ENCODE results near the gene SMAGP. TPM values are rescaled to one million over a fixed set of nuclear protein-coding genes. Genes with fewer than 3 reads are reported as not detected.
"Not testable (repeated sequence)": the region's sequence is repeated elsewhere in the genome, so short reads cannot be mapped to it uniquely, and the experiment has no call there.

SMAGP gene
- total RNA-seq, 1 donor, result 3.0 TPM

DNA sequence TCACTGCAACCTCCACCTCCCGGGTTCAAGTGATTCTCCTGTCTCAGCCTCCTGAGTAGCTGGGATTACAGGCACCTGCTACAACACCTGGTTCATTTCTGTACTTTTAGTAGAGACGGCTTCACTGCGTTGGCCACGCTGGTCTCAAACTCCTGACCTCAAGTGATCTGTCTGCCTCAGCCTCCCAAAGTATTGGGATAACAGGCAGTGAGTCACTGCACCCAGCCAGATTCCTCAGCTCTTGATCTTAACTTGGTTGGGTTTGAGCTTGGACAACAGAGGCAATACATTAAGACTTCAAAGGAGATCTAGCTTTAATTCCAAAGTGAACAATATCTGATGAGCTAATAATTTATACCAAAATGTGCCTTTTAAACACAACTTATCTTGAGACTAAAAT, 25.9 kb downstream of the SMAGP start:
- Histone ChIP-seq H3K4me1 (ENCODE audit: insufficient read depth, low read length) (peaks cover 91% of the 10 kb centered on the region), H3K27me3 (ENCODE audit: insufficient read depth, low read length) (no peaks in the 10 kb centered on the region), H3K4me3 (ENCODE audit: low read length) (no peak overlapping the region), H3K9me3 (ENCODE audit: low read depth, low read length) (no peaks in the 10 kb centered on the region)

DNA sequence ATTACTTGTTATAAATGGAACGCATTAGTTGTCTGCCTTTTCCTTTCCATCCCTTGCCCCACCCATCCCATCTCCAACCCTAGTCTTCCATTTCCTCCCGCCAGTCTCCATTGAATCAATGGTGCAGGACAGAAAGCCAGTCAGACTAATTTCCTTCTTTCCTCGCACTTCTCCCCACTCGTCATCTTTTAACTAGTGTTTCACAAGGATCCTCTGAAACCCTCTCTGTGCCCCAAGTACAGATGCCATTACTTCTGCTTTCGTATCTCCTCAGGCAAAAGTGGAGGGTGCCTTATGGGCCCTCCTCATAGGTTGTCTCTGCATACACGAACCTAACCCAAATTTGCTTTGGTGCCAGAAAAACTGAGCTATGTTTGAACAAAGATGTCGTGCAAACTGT, 27.3 kb downstream of the SMAGP start:
- Histone ChIP-seq H3K9me3 (ENCODE audit: low read depth, low read length) (no peaks in the 10 kb centered on the region), H3K4me1 (ENCODE audit: insufficient read depth, low read length) (peaks cover 88% of the 10 kb centered on the region), H3K27me3 (ENCODE audit: insufficient read depth, low read length) (no peaks in the 10 kb centered on the region), H3K4me3 (ENCODE audit: low read length) (no peak overlapping the region)

DNA sequence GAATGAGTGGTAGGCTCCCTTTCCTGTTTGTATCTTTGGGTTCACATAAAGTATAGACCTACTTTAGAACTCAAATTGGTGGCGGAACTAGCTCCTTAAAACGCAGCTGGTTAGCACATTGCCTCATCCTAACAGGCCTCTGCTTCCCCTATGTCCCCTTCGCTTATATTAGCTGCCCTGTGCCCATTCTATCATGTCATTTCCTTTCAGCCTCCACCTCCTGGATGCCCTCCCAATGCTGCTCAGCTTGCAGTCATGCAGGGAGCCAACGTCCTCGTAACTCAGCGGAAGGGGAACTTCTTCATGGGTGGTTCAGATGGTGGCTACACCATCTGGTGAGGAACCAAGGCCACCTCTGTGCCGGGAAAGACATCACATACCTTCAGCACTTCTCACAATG, 28.1 kb downstream of the SMAGP start:
- H3K9me3 ChIP-seq (ENCODE audit: low read depth, low read length), result no peaks in the 10 kb centered on the region
- peaks cover 84% of the 10 kb centered on the region for H3K4me1 ChIP-seq (ENCODE audit: insufficient read depth, low read length)
- H3K4me3 ChIP-seq (ENCODE audit: low read length), result no peak overlapping the region
- H3K27me3 ChIP-seq (ENCODE audit: insufficient read depth, low read length), result no peaks in the 10 kb centered on the region

DNA sequence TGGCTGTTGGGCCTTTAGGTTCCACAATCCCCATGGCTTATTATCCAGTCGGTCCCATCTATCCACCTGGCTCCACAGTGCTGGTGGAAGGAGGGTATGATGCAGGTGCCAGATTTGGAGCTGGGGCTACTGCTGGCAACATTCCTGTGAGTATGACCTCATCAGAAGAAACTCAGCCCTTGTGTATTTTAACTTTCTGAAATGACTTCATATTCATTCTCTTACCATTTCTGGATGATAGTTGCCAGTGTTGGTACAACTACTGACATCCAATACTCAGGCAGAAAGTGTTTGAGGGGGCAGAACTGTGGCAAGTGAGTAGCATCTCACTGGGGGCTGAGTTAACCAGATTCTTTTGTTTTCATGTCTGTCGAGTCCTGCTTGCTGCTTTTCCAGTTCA, 29.2 kb downstream of the SMAGP start:
- H3K4me3 ChIP-seq (ENCODE audit: low read length), result no peak overlapping the region
- no peaks in the 10 kb centered on the region for H3K27me3 ChIP-seq (ENCODE audit: insufficient read depth, low read length)
- H3K4me1 ChIP-seq (ENCODE audit: insufficient read depth, low read length), result peaks cover 73% of the 10 kb centered on the region

DNA sequence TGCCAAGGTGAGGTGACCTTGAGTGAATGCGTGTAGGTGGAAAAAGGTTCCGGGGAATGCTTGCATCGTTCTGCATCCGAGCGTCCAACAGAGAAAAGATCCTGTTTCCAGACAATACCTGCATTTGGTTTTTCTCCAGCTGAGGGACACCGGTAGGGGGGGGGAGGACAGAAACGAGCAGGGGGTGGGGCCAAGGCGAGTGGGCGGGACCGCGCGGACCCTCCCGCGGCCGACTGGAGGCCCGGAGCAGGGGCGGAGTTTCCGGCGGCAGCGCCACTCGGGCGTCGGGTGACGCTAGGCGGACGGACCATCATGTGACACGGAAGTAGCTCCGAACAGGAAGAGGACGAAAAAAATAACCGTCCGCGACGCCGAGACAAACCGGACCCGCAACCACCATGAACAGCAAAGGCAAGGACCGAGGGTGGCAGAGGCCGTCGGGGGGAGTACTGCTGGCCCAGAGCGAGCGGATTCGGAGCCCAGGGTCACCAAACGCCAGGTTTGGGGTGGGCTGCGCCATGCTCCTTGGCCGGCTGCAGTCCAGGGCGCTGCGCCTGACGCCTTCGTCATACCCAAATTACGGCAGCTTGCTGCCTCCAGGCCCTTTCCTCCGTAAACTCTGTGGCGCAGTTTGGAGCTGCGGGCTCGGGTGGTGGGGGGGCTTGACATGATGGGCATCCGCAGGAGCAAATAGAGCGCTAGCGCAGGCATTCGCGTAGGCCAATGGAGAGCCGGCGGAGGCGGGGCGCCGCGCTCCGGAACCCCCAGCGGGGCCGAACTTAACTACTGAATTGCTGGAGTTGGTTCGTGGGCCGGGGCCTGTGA, 31.5 kb downstream of the SMAGP start, which contains the start of gene DAZAP2:
DAZAP2 (plus strand) TSS at position 317 of the 825 bp plus-strand sequence; CDS start at position 399, 82 bp downstream.
- no peaks in the 10 kb centered on the region for H3K9me3 ChIP-seq (ENCODE audit: low read depth, low read length)
- peak within 1 kb of the TSS; percentile 100 for H3K4me3 ChIP-seq (ENCODE audit: low read length)
- H3K27me3 ChIP-seq (ENCODE audit: insufficient read depth, low read length), result no peaks in the 10 kb centered on the region
- peaks cover 50% of the 10 kb centered on the region for H3K4me1 ChIP-seq (ENCODE audit: insufficient read depth, low read length)

More for the DNA sequence above, 29.2 kb downstream of the SMAGP start:
- no peaks in the 10 kb centered on the region for H3K9me3 ChIP-seq (ENCODE audit: low read depth, low read length)

DNA sequence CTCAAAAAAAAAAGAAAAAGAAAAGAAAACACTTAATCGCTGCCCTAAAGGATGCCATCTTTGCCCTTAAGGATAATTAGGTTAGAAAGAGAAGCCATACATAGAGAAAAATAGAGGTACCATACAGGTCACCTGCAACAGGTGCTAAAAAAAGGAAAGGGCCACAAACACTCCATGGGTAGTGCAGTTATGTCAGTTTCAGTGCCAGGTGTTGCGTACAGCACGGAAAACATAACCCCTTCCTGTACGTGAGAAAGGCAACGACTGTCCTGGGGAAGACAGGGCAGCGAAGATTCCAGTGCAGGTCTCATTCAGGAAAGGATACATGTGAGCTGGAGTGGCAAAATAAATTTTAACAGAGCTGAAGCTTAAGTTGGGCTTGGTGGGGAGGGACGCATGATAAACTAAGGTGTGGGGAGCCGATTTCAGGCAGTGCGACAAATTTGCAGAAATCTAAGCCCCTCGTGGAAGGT, 32.1 kb downstream of the SMAGP start:
- no peaks in the 10 kb centered on the region for H3K9me3 ChIP-seq (ENCODE audit: low read depth, low read length)
- peak overlapping the region; percentile 100 for H3K4me3 ChIP-seq (ENCODE audit: low read length)
- H3K27me3 ChIP-seq (ENCODE audit: insufficient read depth, low read length), result no peaks in the 10 kb centered on the region
- peaks cover 45% of the 10 kb centered on the region for H3K4me1 ChIP-seq (ENCODE audit: insufficient read depth, low read length)

DNA sequence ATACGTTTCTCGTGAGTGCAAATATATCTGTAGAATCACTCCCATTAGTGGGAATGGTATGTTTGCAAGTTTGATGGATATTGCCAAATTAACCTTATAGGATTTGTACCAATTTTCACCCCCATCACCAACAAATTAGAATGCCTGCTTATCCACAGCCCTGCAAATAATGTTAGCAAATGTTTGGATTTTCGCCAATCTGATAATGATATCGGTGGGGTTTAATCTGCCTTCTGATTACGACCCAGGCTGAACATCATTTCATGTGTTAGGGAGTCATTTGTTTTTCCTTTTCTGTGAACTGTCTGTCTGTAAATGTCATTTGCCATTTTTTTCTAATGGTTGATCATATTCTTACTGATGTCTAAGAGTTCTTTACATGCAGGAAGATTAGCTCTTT, 35.7 kb downstream of the SMAGP start:
- H3K4me1 ChIP-seq (ENCODE audit: insufficient read depth, low read length), result peaks cover 10% of the 10 kb centered on the region
- no peaks in the 10 kb centered on the region for H3K27me3 ChIP-seq (ENCODE audit: insufficient read depth, low read length)
- no peaks in the 10 kb centered on the region for H3K9me3 ChIP-seq (ENCODE audit: low read depth, low read length)
- no peak overlapping the region for H3K4me3 ChIP-seq (ENCODE audit: low read length)

DNA sequence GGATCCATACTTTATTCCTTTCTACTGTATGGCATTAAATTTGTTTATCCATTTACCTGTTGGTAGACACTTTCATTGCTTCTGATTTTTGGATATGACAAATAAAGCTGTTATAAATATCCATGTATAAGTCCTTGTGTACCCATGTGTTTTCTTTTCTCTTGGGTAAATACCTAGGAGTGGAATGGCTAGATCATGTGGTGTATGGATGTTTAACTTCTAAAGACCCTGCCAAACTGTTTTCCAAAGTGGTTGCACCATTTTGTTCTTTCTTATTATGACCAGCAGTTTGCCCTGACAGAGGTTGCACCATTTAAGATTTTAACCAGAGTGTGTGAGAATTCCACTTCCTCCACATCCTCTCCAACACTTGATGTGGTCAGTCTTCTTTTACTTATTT, 37.6 kb downstream of the SMAGP start:
- H3K9me3 ChIP-seq (ENCODE audit: low read depth, low read length), result no peaks in the 10 kb centered on the region
- H3K4me3 ChIP-seq (ENCODE audit: low read length), result no peak overlapping the region
- H3K27me3 ChIP-seq (ENCODE audit: insufficient read depth, low read length), result no peaks in the 10 kb centered on the region
- H3K4me1 ChIP-seq (ENCODE audit: insufficient read depth, low read length), result peaks cover under 1% of the 10 kb centered on the region

DNA sequence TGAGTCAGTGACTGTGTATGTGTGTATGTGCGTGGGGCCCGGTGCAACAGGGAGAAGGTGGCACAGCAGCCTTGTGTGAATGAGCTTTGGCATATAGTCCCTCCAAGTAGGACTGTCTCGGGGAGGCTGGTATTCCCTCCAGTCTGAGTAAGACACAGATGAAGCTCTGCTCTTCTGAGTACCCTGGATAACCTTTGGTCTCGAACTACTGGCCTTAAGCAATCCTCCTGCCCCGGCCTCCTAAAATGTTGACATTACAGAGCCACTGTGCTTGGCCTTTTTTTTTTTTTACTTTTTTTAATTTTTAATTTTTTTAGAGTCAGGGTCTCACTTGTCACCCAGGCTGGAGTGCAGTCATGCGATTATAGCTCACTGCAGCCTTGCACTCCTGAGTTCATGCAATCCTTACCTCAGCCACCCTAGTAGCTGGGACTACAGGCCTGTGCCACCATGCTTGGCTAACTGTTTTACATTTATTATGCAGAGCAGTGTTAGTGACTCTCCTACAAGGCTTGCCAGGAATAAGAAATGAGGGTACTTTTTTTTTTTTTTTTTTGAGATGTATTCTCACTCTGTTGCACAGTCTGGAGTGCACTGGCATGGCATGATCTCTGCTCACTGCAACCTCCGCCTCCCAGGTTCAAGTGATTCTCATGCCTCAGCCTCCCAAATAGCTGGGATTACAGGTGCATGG, 41.0 kb downstream of the SMAGP start:
- Histone ChIP-seq H3K4me3 (ENCODE audit: low read length) (no peak overlapping the region), H3K27me3 (ENCODE audit: insufficient read depth, low read length) (no peaks in the 10 kb centered on the region), H3K4me1 (ENCODE audit: insufficient read depth, low read length) (no peaks in the 10 kb centered on the region), H3K9me3 (ENCODE audit: low read depth, low read length) (no peaks in the 10 kb centered on the region)

DNA sequence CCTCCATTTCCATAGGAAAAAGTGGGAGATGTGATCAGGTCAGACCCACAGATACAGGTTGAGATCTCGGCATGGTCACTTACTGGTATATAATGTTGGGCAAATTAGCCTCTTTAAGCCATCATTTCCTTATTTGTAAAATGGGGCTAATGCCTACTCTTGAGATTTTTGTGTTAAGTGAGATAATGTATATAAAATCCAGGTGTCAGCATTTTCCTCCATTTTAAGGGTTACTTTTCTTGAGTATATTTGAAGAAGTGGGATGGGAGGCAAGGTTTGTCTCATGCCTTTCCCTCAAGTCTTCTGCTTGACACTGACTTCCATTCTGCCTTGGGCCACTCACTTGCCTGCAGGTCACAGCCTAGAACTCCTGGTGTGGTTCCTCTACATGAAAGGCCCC, 42.3 kb downstream of the SMAGP start:
- H3K27me3 ChIP-seq (ENCODE audit: insufficient read depth, low read length), result no peaks in the 10 kb centered on the region
- no peaks in the 10 kb centered on the region for H3K4me1 ChIP-seq (ENCODE audit: insufficient read depth, low read length)
- no peaks in the 10 kb centered on the region for H3K9me3 ChIP-seq (ENCODE audit: low read depth, low read length)
- no peak overlapping the region for H3K4me3 ChIP-seq (ENCODE audit: low read length)

DNA sequence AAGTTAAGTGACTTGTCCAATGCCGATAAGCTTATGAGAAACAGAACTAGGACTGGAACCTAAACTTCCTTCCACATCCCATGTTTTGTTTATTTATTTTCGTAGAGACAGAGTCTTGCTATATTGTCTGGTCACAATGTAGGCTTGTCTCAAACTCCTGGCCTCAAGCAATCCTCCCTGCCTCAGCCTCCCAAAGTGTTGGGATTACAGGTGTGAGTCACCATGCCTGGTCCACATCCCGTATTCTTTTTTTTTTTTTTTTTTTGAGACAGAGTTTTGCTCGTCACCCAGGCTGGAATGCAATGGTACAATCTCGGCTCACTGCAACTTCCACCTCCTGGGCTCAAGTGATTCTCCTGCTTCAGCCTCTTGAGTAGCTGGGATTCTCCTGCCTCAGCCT, 43.1 kb downstream of the SMAGP start:
- not testable (repeated sequence) for H3K27me3 ChIP-seq (ENCODE audit: insufficient read depth, low read length); H3K9me3 ChIP-seq (ENCODE audit: low read depth, low read length)

DNA sequence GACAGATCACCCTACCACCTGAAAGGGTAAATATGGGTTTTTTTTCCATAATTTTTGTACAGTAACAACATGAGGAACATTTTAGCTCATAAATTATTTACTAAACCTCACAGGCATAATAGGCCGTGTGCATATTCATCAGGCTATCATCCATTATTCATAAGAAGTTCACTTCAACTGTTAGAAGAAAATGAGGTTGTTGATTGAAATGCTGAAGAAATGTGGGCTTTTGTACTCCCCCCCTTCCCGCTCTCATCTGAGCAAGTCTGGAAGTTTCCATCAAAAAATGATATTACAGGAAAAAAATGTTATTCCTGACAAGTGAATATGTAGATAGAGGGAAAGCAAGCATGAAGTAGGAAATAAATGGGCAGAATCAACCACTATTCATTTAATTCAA, 44.4 kb downstream of the SMAGP start:
- no peaks in the 10 kb centered on the region for H3K4me1 ChIP-seq (ENCODE audit: insufficient read depth, low read length)
- H3K4me3 ChIP-seq (ENCODE audit: low read length), result no peak overlapping the region
- no peaks in the 10 kb centered on the region for H3K27me3 ChIP-seq (ENCODE audit: insufficient read depth, low read length)
- H3K9me3 ChIP-seq (ENCODE audit: low read depth, low read length), result no peaks in the 10 kb centered on the region

More for the DNA sequence above, 43.1 kb downstream of the SMAGP start:
- not testable (repeated sequence) for H3K4me3 ChIP-seq (ENCODE audit: low read length); H3K4me1 ChIP-seq (ENCODE audit: insufficient read depth, low read length)

DNA sequence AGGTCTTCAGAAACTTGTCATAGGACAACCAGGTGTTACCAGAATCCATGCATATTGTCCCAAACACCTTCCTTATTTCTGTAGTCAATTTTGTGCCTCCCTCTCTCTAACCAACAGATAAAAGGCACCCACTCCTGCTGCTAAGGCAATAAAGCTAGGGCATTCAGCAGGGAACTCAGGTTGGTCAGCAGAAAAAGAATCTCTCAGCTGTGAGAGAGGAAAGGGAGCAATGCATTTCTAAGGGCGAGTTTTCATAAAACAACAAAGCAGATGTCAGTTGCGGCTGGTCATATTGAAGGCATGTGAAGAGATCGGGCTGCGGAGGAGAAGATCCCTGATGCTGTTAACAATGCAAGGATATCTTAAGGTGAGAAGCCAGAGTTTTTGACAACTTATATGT, 45.0 kb downstream of the SMAGP start:
- no peaks in the 10 kb centered on the region for H3K27me3 ChIP-seq (ENCODE audit: insufficient read depth, low read length)
- H3K9me3 ChIP-seq (ENCODE audit: low read depth, low read length), result no peaks in the 10 kb centered on the region
- H3K4me3 ChIP-seq (ENCODE audit: low read length), result no peak overlapping the region
- H3K4me1 ChIP-seq (ENCODE audit: insufficient read depth, low read length), result no peaks in the 10 kb centered on the region

DNA sequence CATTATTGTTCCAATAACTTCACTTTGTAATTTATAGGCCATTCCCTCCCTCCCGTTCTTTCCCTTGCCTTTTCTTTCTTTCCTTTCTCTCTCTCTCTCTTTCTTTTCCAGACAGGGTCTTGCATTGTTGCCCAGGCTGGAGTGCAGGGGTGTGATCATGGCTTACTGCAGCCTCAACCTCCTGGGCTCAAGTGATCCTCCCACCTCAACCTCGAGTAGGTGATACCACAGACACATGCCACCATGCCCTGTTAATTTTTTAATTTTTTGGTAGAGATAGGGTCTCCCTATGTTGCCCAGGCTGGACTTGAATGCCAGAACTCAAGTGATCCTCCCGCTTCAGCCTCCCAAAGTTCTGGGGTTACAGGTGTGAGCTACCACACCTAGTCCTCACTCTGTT, 45.6 kb downstream of the SMAGP start:
- H3K27me3 ChIP-seq (ENCODE audit: insufficient read depth, low read length), result no peaks in the 10 kb centered on the region
- H3K4me1 ChIP-seq (ENCODE audit: insufficient read depth, low read length), result no peaks in the 10 kb centered on the region
- H3K4me3 ChIP-seq (ENCODE audit: low read length), result no peak overlapping the region
- H3K9me3 ChIP-seq (ENCODE audit: low read depth, low read length), result no peaks in the 10 kb centered on the region

DNA sequence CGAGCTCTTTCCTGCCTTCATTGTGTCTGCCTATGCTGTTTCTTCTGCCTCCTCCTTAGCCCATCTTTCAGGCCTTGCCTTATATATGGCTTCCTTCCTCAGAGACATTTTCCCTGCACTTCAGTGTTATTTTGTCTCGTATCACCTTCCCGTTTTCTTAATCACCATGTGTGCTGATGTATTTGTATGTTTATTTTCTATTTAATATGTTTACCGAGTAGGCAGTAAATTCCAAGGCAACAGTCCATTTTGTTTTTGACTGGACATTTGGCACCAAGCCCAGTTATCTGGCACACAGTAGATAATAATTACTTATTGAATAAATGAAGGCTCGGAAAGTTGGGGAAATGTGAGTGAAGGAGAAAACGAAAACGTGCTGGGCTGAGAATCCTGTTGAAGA, 47.8 kb downstream of the SMAGP start:
- H3K9me3 ChIP-seq (ENCODE audit: low read depth, low read length), result no peaks in the 10 kb centered on the region
- H3K4me3 ChIP-seq (ENCODE audit: low read length), result no peak overlapping the region
- peaks cover 12% of the 10 kb centered on the region for H3K4me1 ChIP-seq (ENCODE audit: insufficient read depth, low read length)
- no peaks in the 10 kb centered on the region for H3K27me3 ChIP-seq (ENCODE audit: insufficient read depth, low read length)

Data from mononuclear cell (primary cell).